ENCODE results near the gene EHD2.
"Not testable (repeated sequence)": the region's sequence is repeated elsewhere in the genome, so short reads cannot be mapped to it uniquely, and the experiment has no call there.

The EHD2 gene

GRCh38 chr19:47713046-47714021, at the start of gene EHD2:
EHD2 (plus strand) TSS chr19:47713422; CDS start chr19:47716613, 3,191 bp downstream.
- DNase-seq (ENCODE audit: low spot score), result peak; percentile 67

GRCh38 chr19:47663435-47663910, 49.7 kb upstream of the EHD2 start:
- no peak for DNase-seq (ENCODE audit: low spot score)

GRCh38 chr19:47663911-47664771, 49.1 kb upstream of the EHD2 start:
- DNase-seq (ENCODE audit: low spot score), result no peak

- DNase-seq (ENCODE audit: low spot score), result not testable (repeated sequence)
Observed at GRCh38 chr19:47668556-47668955, 44.7 kb upstream of the EHD2 start.

- no peak for DNase-seq (ENCODE audit: low spot score)
Observed at GRCh38 chr19:47670736-47671135, 42.5 kb upstream of the EHD2 start.

- no peak for DNase-seq (ENCODE audit: low spot score)
Observed at GRCh38 chr19:47671499-47671898, 41.7 kb upstream of the EHD2 start.

- DNase-seq (ENCODE audit: low spot score), result no peak
Observed at GRCh38 chr19:47673426-47673825, 39.8 kb upstream of the EHD2 start.

- DNase-seq (ENCODE audit: low spot score), result no peak
Observed at GRCh38 chr19:47674548-47674947, 38.7 kb upstream of the EHD2 start.

GRCh38 chr19:47675271-47675670, 38.0 kb upstream of the EHD2 start:
- no peak for DNase-seq (ENCODE audit: low spot score)

GRCh38 chr19:47675859-47676258, 37.4 kb upstream of the EHD2 start:
- DNase-seq (ENCODE audit: low spot score), result no peak

GRCh38 chr19:47676811-47677210, 36.4 kb upstream of the EHD2 start:
- DNase-seq (ENCODE audit: low spot score), result no peak

- no peak for DNase-seq (ENCODE audit: low spot score)
Observed at GRCh38 chr19:47679251-47679900, 33.8 kb upstream of the EHD2 start.

- no peak for DNase-seq (ENCODE audit: low spot score)
Observed at GRCh38 chr19:47679922-47680857, 33.0 kb upstream of the EHD2 start.

- DNase-seq (ENCODE audit: low spot score), result no peak
Observed at GRCh38 chr19:47680858-47681332, 32.3 kb upstream of the EHD2 start.

- DNase-seq (ENCODE audit: low spot score), result no peak
Observed at GRCh38 chr19:47681388-47681787, 31.8 kb upstream of the EHD2 start.

- DNase-seq (ENCODE audit: low spot score), result no peak
Observed at GRCh38 chr19:47681936-47682335, 31.3 kb upstream of the EHD2 start.

GRCh38 chr19:47682939-47683338, 30.3 kb upstream of the EHD2 start:
- DNase-seq (ENCODE audit: low spot score), result no peak

GRCh38 chr19:47686679-47687450, 26.4 kb upstream of the EHD2 start:
- DNase-seq (ENCODE audit: low spot score), result no peak

- DNase-seq (ENCODE audit: low spot score), result no peak
Observed at GRCh38 chr19:47687906-47688305, 25.3 kb upstream of the EHD2 start.

GRCh38 chr19:47691090-47691489, 22.1 kb upstream of the EHD2 start:
- no peak for DNase-seq (ENCODE audit: low spot score)
